Pulmonary artery endothelial cell (primary cell): ENCODE data around the gene JAKMIP2. TPM values are rescaled to one million over a fixed set of nuclear protein-coding genes. Genes with fewer than 3 reads are reported as not detected.

ENCODE experiments used
- DNase-seq: peaks from one replicate; pipeline ENCODE4 v3.0.0-alpha.2; 2011; ENCODE audit warnings: low read depth, low spot score
- total RNA-seq: library from RNA; depleted of rRNA; stranded (reverse); fragments of >200 nt; gene quantifications from 2 replicates; pipeline ENCODE4 v1.2.3, GENCODE V29; 2014

JAKMIP2 gene
- total RNA-seq, 1 donor from 2014 or later = under 0.01 TPM

DNA sequence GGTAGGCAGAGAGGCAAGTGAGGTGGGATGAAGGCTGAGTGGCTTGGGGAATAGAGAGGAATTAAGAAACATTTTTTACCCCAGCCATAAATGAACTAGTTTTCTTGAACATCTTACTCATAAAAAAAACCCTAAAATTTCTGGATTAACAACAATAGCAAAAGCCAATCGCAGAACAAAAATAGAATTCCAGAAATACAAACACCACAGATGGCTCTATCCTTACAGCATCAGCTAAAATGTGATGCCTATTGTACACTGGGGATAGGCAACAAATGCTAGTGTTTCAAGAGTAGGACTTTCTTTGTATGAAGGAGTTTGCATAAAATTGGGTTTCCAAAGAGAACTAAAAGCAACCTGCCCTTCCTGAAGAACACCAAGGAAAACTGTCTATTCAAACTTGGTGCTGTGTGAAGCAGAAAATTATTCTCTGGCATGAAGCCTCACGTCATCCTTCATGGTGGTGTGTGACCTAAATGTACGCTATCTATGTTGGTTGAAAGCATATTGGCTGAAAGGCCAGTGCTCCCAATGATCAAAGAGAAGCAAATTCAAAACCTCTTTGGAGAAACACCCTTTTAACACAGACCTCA is 82.9 kb downstream of the JAKMIP2 start:
- DNase-seq = no peak

- no peak for DNase-seq
These were observed 85.1 kb downstream of the JAKMIP2 start for GRCh38 chr5:147697380-147697779.

DNA sequence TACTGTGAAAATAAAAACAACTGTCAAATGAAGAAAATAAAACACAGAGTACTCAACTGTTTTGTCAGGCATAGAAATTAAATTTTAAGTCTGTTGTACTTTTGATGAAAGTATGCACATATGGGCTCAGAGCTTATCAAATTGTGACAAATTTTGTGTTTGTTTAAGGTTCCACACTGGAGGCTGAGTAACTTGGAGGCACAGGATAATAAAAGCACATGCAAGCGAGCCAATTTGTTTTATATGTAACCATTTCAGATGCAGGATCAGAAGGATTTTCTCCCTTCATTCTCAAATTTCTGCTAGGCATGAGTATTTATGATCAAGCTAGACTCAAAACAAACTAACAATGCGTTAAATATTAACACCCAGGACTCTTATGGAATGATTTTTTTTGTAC is 87.8 kb downstream of the JAKMIP2 start:
- DNase-seq = no peak

DNA sequence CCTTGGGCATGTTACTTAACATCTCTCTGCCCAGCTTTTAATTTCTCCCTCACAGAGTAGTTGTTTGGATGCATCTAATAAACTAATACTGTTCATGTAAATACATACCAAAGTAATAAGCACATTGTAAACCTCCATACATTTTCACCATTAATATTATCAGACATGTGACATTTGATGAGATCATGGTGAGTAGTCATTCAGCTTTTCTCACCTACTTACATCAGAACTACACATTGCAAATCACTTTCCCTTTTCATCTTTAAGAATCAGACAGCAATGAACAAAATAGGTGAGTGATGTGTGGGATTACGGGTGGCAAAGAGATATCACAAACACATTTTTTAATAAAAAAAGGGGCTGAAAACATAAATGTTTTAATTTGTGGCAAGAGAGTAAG is 89.3 kb downstream of the JAKMIP2 start:
- no peak for DNase-seq

DNA sequence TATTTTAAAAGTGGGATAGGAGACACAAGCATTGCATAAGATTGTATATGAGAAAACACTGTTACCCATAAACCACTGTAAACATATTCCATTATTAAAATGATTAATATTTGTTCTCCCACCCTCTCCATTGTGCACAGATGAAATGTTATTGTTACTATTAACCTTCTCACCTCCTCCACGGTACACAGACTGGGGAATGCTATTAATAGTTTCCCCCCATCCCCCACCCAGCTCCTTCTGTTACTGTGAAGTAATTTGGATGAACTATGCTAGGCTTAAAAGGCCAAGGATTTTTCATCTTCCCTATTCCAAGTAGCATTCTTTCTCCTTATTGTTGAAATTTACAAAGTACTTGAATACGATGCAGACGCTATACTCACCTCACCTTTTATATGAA is 91.4 kb downstream of the JAKMIP2 start:
- DNase-seq = no peak

DNA sequence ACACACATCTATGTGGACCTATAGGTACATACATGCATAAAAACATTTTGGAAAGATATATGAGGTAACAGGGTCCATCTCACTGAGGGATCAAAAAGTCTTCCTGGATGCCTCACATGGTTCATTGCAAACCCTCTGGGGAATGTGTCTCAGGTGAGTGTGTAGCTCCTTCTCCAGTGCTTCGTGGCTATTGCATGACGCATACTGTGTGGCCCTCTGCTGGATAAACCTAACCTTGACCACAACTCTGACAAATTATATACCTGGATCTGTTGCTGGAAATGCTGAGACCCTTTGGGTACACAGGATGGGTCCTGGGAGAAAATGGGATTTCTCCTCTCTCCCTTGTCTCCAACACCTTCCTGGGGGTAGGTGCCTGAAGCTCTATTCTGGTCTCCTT is 91.9 kb downstream of the JAKMIP2 start:
- no peak for DNase-seq

DNA sequence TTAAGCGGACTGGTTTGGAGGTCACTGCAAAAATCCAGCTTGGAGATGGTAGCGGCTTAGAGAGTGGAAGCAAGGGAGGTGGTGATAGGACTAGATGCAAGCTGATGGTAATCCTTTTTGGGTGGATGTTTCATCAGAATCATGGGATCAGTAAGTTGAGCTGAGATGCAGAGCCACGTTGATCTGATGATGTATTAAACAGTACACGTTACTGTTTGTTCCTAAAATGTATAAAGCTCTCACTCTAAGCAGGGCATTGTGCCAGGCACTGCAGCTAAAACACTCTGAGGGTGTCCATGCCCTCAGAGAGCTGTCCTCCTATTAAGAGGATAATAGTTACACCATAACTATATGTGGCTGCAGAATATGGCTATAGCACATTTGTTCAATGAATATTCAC is 93.1 kb downstream of the JAKMIP2 start:
- no peak for DNase-seq

- DNase-seq = no peak
These were observed 93.7 kb downstream of the JAKMIP2 start for GRCh38 chr5:147688656-147689356.

GRCh38 chr5:147687118-147687517 is 95.4 kb downstream of the JAKMIP2 start:
- DNase-seq = no peak

- no peak for DNase-seq
These were observed 96.1 kb downstream of the JAKMIP2 start for GRCh38 chr5:147686421-147686820.

GRCh38 chr5:147685993-147686392 is 96.5 kb downstream of the JAKMIP2 start:
- no peak for DNase-seq

DNA sequence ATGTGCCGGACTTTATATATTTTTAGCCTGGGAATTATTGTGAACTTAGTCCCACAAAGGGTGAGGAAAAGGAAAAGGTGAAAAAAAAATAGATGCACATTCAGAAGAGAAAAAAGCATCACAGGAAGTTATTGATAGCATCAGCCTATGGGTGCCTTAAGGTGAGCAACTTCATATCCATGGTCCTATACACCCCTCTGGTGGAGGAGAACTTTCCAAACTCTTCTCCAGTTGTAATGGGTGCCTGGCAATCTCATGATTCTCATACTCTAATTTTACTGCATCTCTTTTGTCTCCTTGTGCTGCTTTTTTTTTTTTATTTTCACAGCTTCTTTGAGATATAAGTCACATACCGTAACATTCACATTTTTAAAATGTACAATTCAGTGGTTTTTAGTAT is 107.4 kb downstream of the JAKMIP2 start:
- no peak for DNase-seq

DNA sequence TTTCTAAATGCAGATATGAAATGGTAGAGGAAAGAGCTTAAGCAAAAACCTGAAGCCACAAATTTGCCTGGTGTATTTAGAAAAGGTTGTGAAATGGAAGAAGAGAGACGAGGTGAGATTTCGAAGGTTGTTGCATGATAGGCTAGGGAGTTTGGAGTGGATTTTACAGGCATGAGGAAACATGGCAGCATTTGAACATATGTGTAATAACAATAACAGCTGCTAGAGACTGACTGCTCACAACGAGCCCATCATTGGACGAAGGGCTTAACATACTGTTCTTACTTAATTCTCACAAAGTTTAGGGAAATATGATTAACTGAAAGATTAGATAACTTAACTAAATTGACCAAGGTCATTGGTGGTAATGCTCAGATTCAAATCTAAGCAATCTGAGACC is 108.1 kb downstream of the JAKMIP2 start:
- no peak for DNase-seq

GRCh38 chr5:147673791-147674190 is 108.7 kb downstream of the JAKMIP2 start:
- no peak for DNase-seq

DNA sequence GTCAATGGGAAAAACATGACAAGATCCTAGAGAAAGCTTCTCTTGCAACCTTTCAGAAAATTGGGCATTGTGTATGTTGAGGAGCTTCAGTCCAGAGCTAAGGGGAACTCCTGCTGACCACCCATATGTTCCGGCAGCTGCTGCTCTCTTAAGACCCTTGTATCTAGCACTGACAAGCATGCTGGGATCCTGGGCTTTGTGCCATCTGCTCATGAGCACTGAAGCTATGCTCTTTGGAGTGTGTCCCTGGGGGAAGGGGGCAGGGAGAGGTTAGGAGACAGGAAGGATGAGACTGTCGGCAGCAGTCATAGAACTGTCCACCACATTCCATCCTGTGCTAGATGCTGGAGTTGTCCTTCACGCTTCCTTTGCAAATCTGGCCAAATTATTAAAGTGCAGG is 109.3 kb downstream of the JAKMIP2 start:
- no peak for DNase-seq

GRCh38 chr5:147671365-147671764 is 111.2 kb downstream of the JAKMIP2 start:
- DNase-seq = no peak

DNA sequence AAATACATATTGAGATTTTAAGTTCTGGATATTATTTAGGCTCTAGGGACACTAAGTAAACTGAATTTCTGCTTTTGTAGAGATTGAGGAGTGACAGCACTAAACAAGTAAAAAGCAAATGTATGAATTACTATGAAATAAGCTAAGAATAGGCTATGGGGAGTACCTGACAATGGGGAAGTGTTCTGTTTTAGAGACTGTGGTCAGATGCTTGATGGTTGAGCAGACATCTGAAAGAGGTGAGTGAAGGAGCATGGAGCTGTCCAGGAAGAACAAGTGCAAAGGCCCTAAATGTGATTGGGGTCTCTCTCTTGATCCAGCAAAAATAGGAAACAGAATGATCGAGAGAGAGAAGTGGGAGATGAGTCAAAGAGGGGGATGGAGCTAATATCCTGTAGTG is 111.7 kb downstream of the JAKMIP2 start:
- no peak for DNase-seq

DNA sequence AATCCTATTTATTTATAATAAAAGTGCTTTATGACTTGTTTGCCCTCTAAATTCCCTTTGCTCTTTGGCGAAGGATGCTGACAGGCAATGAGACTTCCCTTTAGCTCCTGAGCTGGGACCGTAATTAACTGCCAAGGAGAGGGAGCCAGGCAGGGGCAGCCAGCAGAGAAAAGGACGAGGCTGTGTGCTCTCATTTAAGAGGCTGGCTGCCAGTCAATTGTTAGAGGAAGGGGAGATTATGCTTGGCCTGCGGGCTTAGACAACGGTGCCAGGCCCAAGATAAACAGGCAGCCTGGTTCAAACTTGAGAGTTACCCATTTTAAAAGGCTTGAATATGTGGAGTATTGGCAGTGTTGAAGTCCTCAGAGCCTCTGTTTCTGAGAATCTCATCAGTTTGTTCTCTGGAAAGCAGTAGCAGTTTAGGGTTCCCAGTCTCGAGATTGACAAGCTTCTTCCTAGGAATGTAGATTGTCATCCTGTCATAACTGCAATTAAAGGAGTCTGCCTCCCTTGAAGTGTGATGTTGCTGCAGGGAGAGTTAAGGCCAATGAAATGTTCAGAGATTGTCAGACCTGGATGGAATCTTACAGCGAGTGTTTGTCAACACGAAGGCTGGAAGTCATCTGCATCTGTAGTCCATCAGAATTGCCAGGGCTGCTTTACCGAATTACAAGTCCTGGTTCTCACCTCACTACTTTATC is 113.2 kb downstream of the JAKMIP2 start:
- no peak for DNase-seq

DNA sequence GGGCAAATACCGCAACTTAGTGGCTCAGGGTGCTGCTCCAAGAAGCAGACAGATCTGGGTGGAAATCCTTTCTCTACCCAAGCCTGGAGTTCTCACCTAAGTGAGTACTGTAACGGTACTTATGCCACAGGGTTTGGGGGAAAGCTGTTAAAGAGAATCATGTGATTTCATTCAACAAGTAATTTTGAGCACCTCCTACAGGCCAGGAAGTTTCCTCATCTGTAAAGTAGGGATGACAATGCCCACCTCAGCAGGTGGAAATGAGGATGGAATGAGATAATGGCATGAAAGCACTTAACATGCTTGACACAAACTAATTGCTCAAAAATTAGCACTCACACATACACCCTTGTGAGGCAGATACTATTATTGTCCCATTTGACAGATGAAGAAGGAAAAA is 114.1 kb downstream of the JAKMIP2 start:
- DNase-seq = no peak

GRCh38 chr5:147667363-147667762 is 115.2 kb downstream of the JAKMIP2 start:
- no peak for DNase-seq

DNA sequence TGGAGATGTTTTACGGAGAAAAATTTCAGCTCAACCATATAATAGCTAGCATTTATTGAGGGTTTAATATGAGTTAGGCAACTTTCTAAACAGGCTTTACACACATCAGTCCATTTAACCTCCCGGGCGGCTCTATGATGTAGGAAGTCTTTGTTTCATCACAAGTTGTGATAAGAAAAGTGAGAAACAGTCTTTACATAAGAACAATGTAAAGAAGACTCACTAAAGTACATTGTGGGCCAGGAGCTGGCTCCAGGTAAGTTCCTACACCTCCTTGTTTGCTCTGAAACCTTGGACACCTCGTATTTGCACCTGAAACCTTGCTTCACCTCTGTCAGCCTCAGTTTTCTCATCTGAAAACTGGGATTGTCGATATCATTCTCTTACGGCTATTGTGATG is 116.1 kb downstream of the JAKMIP2 start:
- DNase-seq = no peak

- no peak for DNase-seq
These were observed 121.0 kb downstream of the JAKMIP2 start for GRCh38 chr5:147661541-147661940.
